ENCODE data around the gene TMEM33. TPM values are rescaled to one million over a fixed set of nuclear protein-coding genes. Genes with fewer than 3 reads are reported as not detected.

Gene TMEM33
- total and polyA plus RNA-seq, 2 experiments from 2014 or later = 44.6 TPM

DNA sequence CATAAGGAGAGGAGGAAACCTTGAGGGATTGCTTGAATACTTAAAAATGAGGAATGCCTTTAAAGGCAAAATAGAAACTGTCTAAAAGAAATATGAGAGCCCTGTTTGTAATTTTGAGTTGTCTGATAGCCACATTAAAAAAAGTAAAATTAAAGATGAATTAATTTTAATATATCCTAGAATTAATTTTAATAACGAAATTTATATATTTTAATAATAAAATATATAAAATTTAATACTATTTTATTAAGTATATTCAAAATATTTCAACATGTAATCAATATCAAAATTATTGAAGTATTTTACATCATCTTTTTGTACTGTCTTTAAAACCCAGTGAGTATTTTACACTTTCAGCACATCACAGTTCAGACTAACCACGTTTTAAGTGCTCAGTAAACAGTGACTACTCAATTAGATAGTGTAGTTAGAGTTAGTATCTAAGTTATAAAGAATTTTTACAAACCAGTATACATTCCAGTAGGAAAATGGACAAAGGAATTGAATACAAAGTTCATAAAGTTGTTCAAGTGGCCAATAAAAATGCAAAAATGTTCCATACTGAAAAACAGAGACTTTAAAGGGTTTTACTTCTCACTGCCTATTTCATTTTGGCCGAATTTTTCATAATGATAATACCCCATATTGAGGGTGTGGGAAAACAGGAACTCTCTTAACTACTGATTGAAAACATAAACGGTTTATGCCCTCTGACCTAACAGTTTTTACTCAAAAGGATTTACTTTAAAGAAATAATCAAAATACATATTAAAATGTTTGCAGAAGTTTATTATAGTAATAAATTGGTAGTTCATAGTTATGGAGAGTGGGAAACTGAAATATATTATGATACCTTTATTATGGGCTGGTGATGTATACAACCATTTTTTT, 58.0 kb downstream of the TMEM33 start:
- DNase-seq = no peak
- no peak overlapping the region for H3K27ac ChIP-seq
- peaks cover 31% of the 10 kb centered on the region for H3K4me1 ChIP-seq (ENCODE audit: insufficient read depth)
- H2AFZ ChIP-seq = no peak overlapping the region
- no peaks in the 10 kb centered on the region for H3F3A ChIP-seq (ENCODE audit: insufficient read depth)
- H3K9me3 ChIP-seq (ENCODE audit: low read depth) = no peaks in the 10 kb centered on the region
- peak overlapping the region; percentile 87 for H3K4me2 ChIP-seq (ENCODE audit: unreplicated experiment)
- peaks cover 93% of the 10 kb centered on the region for H3K79me2 ChIP-seq (ENCODE audit: insufficient read depth)
- H3K9ac ChIP-seq = peak overlapping the region; percentile 93; the same call in 1 of the 2 replicates
- in situ Hi-C loops (cut with MboI) = no loop called here
- H4K20me1 ChIP-seq (ENCODE audit: insufficient read depth) = no peaks in the 10 kb centered on the region
- no peaks in the 10 kb centered on the region for H3K27me3 ChIP-seq (replicated peaks; ENCODE audit: insufficient read depth)
- no peaks in the 10 kb centered on the region for H3K36me3 ChIP-seq (ENCODE audit: low read depth)
- WGBS, 2 experiments (ENCODE audit: low coverage in 1 of 2, low lambda C conversion rate in 2 of 2, missing lambda C conversion rate in 2 of 2) = 60 to 72% methylated on average over 4 of the region's 4 CpGs
- H3K9me2 ChIP-seq (ENCODE audit: insufficient read depth) = no peaks in the 10 kb centered on the region
- H3K4me3 ChIP-seq = peak overlapping the region; percentile 92; the same call in 1 of the 2 replicates
- no peak for TF ChIP-seq EZH2phosphoT487 (IDR thresholded peaks at IDR 0.05; ENCODE audit: insufficient read depth, low read depth)
- TF ChIP-seq EZH2 (IDR thresholded peaks at IDR 0.05; ENCODE audit: insufficient read depth, poor library complexity, severe bottlenecking) = no peak

DNA sequence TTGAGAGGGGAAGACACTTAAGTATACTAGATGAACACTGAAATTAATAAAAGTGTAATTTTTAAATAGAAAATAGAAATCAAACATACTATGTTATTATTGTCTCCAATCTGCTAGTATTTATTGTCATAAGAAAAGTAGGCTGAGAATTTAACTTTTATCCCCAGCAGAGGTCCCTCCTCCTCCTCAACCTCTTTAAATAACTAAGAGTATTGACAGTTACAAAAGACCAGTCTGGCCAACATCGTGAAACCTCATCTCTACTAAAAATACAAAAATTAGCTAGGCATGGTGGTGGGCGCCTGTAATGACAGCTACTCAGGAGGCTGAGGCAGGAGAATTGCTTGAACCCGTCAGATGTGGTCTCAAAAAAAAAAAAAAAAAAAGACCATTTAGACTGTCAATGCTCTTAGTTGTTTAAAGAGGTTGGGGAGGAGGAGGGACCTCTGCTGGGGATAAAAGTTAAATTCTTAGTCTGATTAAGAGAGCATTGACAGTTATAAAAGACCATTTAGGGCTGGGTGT, 59.3 kb downstream of the TMEM33 start:
- Histone ChIP-seq H3K9ac (no peak overlapping the region), H3K36me3 (ENCODE audit: low read depth) (peaks cover 6% of the 10 kb centered on the region; the same call in 1 of the 2 replicates), H3K4me2 (ENCODE audit: unreplicated experiment) (no peak overlapping the region), H3K4me1 (ENCODE audit: insufficient read depth) (peaks cover 25% of the 10 kb centered on the region), H2AFZ (no peak overlapping the region), H3K9me2 (ENCODE audit: insufficient read depth) (no peaks in the 10 kb centered on the region), H3K4me3 (no peak overlapping the region), H4K20me1 (ENCODE audit: insufficient read depth) (no peaks in the 10 kb centered on the region), H3K9me3 (ENCODE audit: low read depth) (no peaks in the 10 kb centered on the region), H3F3A (ENCODE audit: insufficient read depth) (peaks cover 4% of the 10 kb centered on the region; the same call in 1 of the 2 replicates), H3K27ac (no peak overlapping the region), H3K79me2 (ENCODE audit: insufficient read depth) (peaks cover 95% of the 10 kb centered on the region), H3K27me3 (replicated peaks; ENCODE audit: insufficient read depth) (no peaks in the 10 kb centered on the region)
- WGBS, 2 experiments (ENCODE audit: low coverage in 1 of 2, low lambda C conversion rate in 2 of 2, missing lambda C conversion rate in 2 of 2) = 82 to 85% methylated on average over 3 of the region's 3 CpGs
- in situ Hi-C loops (cut with MboI) = no loop called here
- DNase-seq = peak; percentile 4
- TF ChIP-seq EZH2 (IDR thresholded peaks at IDR 0.05; ENCODE audit: insufficient read depth, poor library complexity, severe bottlenecking) = no peak
- TF ChIP-seq EZH2phosphoT487 (IDR thresholded peaks at IDR 0.05; ENCODE audit: insufficient read depth, low read depth) = no peak

DNA sequence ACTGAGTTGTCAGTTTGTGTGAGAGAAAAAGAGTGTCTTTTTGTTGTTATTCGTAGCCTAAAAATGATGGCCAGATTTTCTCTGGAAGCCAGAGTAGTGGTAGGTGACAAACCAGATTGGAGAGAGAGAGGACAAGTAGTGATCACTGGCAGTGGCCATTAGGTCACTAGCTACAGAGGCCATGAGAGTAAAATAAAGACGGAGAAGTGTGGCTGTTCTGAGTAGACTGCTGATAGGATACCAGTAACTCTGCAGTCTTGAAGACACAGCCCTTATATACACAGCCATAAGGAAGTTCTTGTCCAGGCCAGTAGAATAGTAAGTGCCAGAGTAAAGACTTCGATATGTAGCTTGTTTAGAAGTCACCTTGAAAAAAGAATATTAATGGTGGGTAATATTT, 62.8 kb downstream of the TMEM33 start:
- no peaks in the 10 kb centered on the region for H4K20me1 ChIP-seq (ENCODE audit: insufficient read depth)
- no peaks in the 10 kb centered on the region for H3K9me2 ChIP-seq (ENCODE audit: insufficient read depth)
- in situ Hi-C loops (cut with MboI) = no loop called here
- peaks cover 98% of the 10 kb centered on the region for H3K79me2 ChIP-seq (ENCODE audit: insufficient read depth)
- 97 to 100% methylated on average over 3 of the region's 3 CpGs for WGBS, 2 experiments (ENCODE audit: low coverage in 1 of 2, low lambda C conversion rate in 2 of 2, missing lambda C conversion rate in 2 of 2)
- H3K4me3 ChIP-seq = no peak overlapping the region
- peaks cover 7% of the 10 kb centered on the region; the same call in 1 of the 2 replicates for H3K4me1 ChIP-seq (ENCODE audit: insufficient read depth)
- TF ChIP-seq EZH2phosphoT487 (IDR thresholded peaks at IDR 0.05; ENCODE audit: insufficient read depth, low read depth) (no peak), EZH2 (IDR thresholded peaks at IDR 0.05; ENCODE audit: insufficient read depth, poor library complexity, severe bottlenecking) (no peak)
- no peak overlapping the region for H3K27ac ChIP-seq
- H3F3A ChIP-seq (ENCODE audit: insufficient read depth) = peaks cover 11% of the 10 kb centered on the region; the same call in 1 of the 2 replicates
- no peak overlapping the region for H2AFZ ChIP-seq
- H3K9me3 ChIP-seq (ENCODE audit: low read depth) = no peaks in the 10 kb centered on the region
- H3K4me2 ChIP-seq (ENCODE audit: unreplicated experiment) = no peak overlapping the region
- H3K27me3 ChIP-seq (replicated peaks; ENCODE audit: insufficient read depth) = no peaks in the 10 kb centered on the region
- H3K36me3 ChIP-seq (ENCODE audit: low read depth) = peaks cover 6% of the 10 kb centered on the region; the same call in 1 of the 2 replicates
- no peak overlapping the region for H3K9ac ChIP-seq
- DNase-seq = no peak

DNA sequence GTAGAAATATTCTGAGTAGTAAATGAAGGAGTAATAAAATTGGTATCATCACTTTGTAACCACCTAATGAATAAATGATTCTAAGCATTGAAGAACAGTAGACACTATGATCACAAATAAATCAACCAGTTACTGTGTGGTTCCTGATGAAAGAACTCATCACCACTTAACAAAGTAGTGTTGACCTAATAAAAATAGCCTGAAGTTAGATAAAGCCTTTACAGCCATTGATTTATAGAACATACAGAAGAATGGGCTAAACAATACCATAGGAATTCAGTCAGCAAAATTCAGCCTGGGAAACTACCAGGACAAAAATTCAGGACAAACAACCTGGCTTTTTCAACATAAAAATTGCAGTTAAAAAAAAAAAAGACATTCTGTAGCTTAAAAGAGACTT, 64.1 kb downstream of the TMEM33 start:
- Histone ChIP-seq H3K4me2 (ENCODE audit: unreplicated experiment) (no peak overlapping the region), H3K4me3 (no peak overlapping the region), H3K9me3 (ENCODE audit: low read depth) (no peaks in the 10 kb centered on the region), H3K9ac (no peak overlapping the region), H2AFZ (no peak overlapping the region), H3K36me3 (ENCODE audit: low read depth) (peaks cover 16% of the 10 kb centered on the region; the same call in 1 of the 2 replicates), H3K4me1 (ENCODE audit: insufficient read depth) (no peaks in the 10 kb centered on the region), H3F3A (ENCODE audit: insufficient read depth) (peaks cover 11% of the 10 kb centered on the region; the same call in 1 of the 2 replicates), H4K20me1 (ENCODE audit: insufficient read depth) (no peaks in the 10 kb centered on the region), H3K79me2 (ENCODE audit: insufficient read depth) (peaks cover 98% of the 10 kb centered on the region), H3K27me3 (replicated peaks; ENCODE audit: insufficient read depth) (no peaks in the 10 kb centered on the region), H3K27ac (no peak overlapping the region), H3K9me2 (ENCODE audit: insufficient read depth) (no peaks in the 10 kb centered on the region)
- TF ChIP-seq EZH2 (IDR thresholded peaks at IDR 0.05; ENCODE audit: insufficient read depth, poor library complexity, severe bottlenecking) (no peak), EZH2phosphoT487 (IDR thresholded peaks at IDR 0.05; ENCODE audit: insufficient read depth, low read depth) (no peak)
- no peak for DNase-seq
- in situ Hi-C loops (cut with MboI) = no loop called here

Measured in GM23248 (cell line).